Measurements from ENCODE around the gene GRK2.

DNA sequence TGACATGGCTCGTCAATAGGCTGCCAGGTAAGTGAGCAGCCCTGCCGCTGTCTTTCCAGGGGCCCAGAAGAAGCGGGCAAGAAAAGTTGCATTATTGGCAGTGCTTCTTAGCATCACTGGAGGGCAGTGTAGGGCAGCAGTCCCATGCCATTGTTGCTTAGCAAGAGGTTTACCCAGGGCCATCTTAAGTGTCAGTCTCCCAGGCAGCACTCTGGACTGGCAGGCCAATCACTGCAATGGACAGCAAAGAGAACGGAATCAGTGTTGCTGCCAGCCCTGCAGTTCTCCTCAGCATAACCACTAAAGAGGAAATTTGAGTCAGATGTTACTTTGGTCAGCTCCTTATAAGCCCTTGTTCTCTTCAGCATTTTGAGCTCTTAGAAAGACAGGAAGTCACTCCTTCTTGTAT lies 13.4 kb upstream of the GRK2 start:
- peak; percentile 48; the same call in 1 of the 2 replicates for TF ChIP-seq POLR2A (IDR thresholded peaks at IDR 0.05; ENCODE audit: low read depth, low read length)
- no peak; the same call in 1 of the 2 replicates for TF ChIP-seq POLR2AphosphoS5 (IDR thresholded peaks at IDR 0.05; ENCODE audit: low read depth, low read length)

All from GM12892 (cell line).